GM12891 (cell line): ENCODE results near the gene ACSM6.
"Not testable (repeated sequence)": the region's sequence is repeated elsewhere in the genome, so short reads cannot be mapped to it uniquely, and the experiment has no call there.

Experiments used
- DNase-seq: peaks from one replicate; pipeline ENCODE4 v3.0.0; 2011; ENCODE audit warnings: low spot score; ENCODE audit not compliant: insufficient read length
- FAIRE-seq: peaks from 2 replicates; lab custom pipeline; 2011; peaks lifted over from hg19 to GRCh38; lab: Jason Lieb, UNC
- PAX5 ChIP-seq: IDR thresholded peaks from 2 replicates; pipeline ENCODE4 v1.6.1; 2011; ENCODE audit warnings: low read length, moderate library complexity, mild to moderate bottlenecking; ENCODE audit not compliant: insufficient read depth, severe bottlenecking
- POLR2A ChIP-seq: IDR thresholded peaks from 2 replicates; pipeline ENCODE4 v1.6.1; 2011; ENCODE audit warnings: low read depth, low read length, control low read depth
- POLR2AphosphoS5 ChIP-seq: IDR thresholded peaks from 2 replicates; pipeline ENCODE4 v1.6.1; 2011; ENCODE audit warnings: low read depth, low read length, control low read depth
- POU2F2 ChIP-seq: IDR thresholded peaks from 2 replicates; pipeline ENCODE4 v1.6.1; 2011; ENCODE audit warnings: low read depth, mild to moderate bottlenecking, control low read depth, low read length, moderate library complexity
- SPI1 ChIP-seq: IDR thresholded peaks from 2 replicates; pipeline ENCODE4 v1.6.1; 2011; ENCODE audit warnings: low read depth, low read length, control low read depth
- TAF1 ChIP-seq: IDR thresholded peaks from 2 replicates; pipeline ENCODE4 v1.6.1; 2011; ENCODE audit warnings: low read depth, low read length, control low read depth

Gene ACSM6

GRCh38 chr10:95181726-95182125, 12.3 kb upstream of the ACSM6 start:
- TF ChIP-seq SPI1 (no peak), POLR2A (no peak), POU2F2 (no peak), TAF1 (no peak), PAX5 (no peak), POLR2AphosphoS5 (no peak)
- no peak for DNase-seq
- FAIRE-seq = peak; percentile 20

DNA sequence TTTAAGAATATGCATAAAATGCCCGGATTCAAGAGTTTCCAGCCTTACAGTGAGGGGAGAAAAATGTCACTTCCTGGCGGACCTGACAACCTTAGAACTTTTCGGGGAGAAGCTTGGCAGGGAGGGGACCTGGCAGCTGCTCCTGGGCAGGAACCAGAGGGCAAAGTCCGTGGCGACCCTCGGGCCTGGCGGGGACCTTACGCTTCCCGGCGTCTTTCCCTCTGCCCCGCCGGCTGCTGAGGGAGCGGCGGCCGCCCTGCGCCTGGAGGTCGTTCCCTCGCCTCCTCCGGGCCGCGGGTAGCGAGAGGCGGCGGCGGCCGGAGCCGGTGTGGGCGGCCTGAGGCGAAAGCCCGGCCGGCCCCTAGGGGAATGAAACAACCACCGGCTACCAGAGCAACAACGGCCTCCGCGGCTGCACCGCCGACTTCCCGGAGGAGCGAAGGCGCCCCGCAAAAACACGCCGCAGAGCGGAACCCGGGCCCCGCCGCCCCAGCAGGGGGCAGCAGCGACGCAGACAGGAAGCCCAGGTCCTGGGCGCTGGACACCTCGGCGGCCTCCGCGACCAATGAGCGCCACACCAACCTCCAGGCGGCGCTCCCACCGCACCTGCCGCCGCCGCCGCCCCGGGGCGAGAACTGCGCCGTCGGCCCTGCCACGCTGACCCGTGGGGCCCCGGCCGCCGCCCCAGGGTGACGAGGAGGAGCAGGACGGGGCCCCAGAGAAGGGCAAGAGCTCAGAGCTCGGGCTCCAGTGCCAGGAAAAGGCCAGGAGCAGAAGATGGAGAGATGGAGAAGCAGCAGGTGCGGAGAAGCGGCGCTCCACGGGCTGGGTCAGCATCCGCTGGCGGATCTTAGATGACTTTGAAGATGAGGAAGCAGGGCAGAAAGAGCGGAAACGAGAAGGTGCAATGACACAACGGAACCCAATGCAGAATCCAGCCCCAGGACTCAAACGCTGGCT, 10.5 kb upstream of the ACSM6 start:
- FAIRE-seq = peak; percentile 97
- TF ChIP-seq SPI1 (peak; percentile 56), POLR2A (no peak), POU2F2 (peak; percentile 21; the same call in 1 of the 2 replicates), POLR2AphosphoS5 (no peak), PAX5 (peak; percentile 91)

GRCh38 chr10:95187617-95188016, 6.4 kb upstream of the ACSM6 start:
- FAIRE-seq (no peak), DNase-seq (no peak)
- TF ChIP-seq POLR2A = no peak
- no peak for TF ChIP-seq PAX5
- no peak for TF ChIP-seq TAF1
- no peak for TF ChIP-seq POU2F2
- TF ChIP-seq POLR2AphosphoS5 = no peak
- TF ChIP-seq SPI1 = no peak

More for the DNA sequence above, 10.5 kb upstream of the ACSM6 start:
- DNase-seq = peak; percentile 89

DNA sequence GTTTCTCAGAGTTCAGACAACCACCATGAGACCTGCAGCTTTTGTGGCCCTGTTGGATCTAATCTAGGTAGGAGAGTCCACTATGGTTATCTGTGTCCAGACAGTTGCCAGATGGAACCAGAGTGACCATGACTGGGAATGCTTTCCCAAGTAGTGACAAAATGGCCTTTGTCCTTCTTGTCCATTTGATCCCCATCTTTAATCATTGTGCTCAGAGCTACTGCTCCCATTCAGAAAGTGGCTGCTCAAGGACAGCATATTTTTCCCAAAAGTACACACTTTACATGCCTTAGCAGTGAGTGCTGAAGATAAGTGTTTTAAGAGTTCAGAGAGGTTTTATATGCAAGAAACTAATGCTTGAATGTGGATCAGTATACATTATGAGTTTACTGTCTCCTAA, 5.4 kb upstream of the ACSM6 start:
- TF ChIP-seq POLR2A (no peak), PAX5 (no peak), SPI1 (no peak), POU2F2 (no peak), TAF1 (no peak), POLR2AphosphoS5 (no peak)
- DNase-seq (no peak), FAIRE-seq (no peak)

DNA sequence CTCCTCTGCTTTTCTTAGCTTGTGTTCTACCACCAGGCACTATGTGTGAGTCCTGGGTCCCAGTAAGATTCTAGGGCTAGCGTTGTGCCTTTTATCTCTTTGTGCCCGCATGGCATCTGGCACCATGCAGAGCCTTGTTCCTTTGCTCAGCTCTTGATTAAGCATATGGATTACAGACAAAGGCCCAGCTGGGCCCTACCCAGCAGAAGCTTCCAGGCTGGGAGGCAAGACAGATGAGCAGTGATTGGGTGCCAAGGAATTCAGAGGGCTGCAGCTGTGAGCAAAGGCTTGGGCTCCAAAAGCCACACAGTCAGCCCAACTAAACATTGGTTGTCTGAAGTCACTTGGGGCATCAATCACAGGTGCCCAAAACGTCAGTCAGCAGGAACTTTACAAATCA, 2.0 kb downstream of the ACSM6 start:
- no peak for FAIRE-seq
- TF ChIP-seq SPI1 (no peak), PAX5 (no peak), POLR2A (no peak), POU2F2 (no peak), TAF1 (no peak), POLR2AphosphoS5 (no peak)
- DNase-seq = no peak

DNA sequence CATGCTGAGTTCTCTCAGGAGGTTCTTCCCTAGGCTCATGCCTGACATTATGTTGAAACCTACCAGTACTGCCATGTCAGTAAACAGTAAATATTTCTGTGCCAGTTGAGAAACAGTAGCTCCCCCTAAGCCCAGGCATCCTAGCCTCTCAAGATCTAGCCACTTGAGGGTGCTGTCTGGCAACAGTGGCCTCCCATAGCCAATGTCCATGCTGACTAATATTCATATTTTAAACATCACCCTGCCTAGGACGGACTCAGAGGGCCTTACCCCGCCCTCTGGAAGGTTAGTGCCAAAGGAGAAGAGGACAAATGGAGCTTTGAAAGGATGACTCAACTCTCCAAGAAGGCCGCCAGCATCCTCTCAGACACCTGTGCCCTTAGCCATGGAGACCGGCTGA, 7.7 kb downstream of the ACSM6 start:
- DNase-seq = no peak
- FAIRE-seq = no peak
- TF ChIP-seq POLR2A (no peak), POU2F2 (no peak), SPI1 (no peak), TAF1 (no peak), POLR2AphosphoS5 (no peak), PAX5 (no peak)

- not testable (repeated sequence) for DNase-seq, FAIRE-seq
Observed at GRCh38 chr10:95202865-95203264, 8.8 kb downstream of the ACSM6 start.

DNA sequence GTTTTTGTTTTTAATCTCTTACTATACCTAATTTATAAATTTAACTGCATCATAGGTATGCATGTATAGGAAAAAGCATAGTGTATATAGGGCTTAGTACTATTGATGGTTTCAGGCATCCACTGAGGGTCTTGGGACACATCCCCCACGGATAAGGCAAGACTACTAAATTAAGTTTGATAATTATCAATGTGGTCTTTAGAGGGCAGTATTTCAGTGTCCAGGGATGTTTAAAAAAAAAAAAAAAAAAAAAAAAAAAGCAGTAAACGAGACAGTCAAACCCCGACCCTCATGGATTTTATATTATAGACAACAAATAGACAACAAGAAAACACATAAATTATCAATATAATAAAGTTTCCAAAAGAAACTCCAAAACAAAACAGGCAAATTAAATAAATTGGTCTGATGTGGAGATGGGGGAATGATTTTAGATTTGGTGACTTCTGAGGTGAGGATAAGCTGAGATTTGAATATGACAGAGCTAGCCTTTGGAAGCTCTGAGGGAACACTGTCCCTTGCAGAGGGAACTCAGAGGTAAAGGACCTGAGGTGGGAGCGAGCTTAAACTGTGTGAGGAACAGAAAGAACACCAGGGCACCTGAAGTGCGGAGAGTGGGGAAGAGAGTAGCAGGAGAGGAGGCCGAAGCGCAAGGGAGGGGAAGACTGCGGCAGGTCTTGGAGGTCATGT, 14.8 kb downstream of the ACSM6 start:
- FAIRE-seq (no peak), DNase-seq (no peak)
- TF ChIP-seq POLR2AphosphoS5 = no peak
- TF ChIP-seq SPI1 = no peak
- TF ChIP-seq PAX5 = no peak
- TF ChIP-seq POU2F2 = no peak
- TF ChIP-seq TAF1 = no peak
- no peak for TF ChIP-seq POLR2A

- FAIRE-seq (no peak), DNase-seq (no peak)
- TF ChIP-seq POLR2A = no peak
- no peak for TF ChIP-seq POU2F2
- TF ChIP-seq POLR2AphosphoS5 = no peak
- TF ChIP-seq PAX5 = no peak
- TF ChIP-seq SPI1 = no peak
- no peak for TF ChIP-seq TAF1
Observed at GRCh38 chr10:95209509-95210127, 15.6 kb downstream of the ACSM6 start.
